ENCODE data around the gene TMEM240. TPM values are rescaled to one million over a fixed set of nuclear protein-coding genes. Genes with fewer than 3 reads are reported as not detected.

TMEM240 gene
- total RNA-seq, result 2.9 TPM

GRCh38 chr1:1540090-1540817 is at the start of gene TMEM240:
Gene TMEM240 (minus strand): TSS chr1:1540624. CDS start chr1:1540346, 278 bp downstream.
- peak; percentile 74 for DNase-seq (ENCODE audit: low spot score)

GRCh38 chr1:1583347-1584010 is 43.1 kb upstream of the TMEM240 start:
- DNase-seq (ENCODE audit: low spot score), result no peak

GRCh38 chr1:1582585-1583346 is 42.3 kb upstream of the TMEM240 start:
- no peak for DNase-seq (ENCODE audit: low spot score)

- no peak for DNase-seq (ENCODE audit: low spot score)
These were observed 38.0 kb upstream of the TMEM240 start for GRCh38 chr1:1578371-1578940.

GRCh38 chr1:1577367-1578011 is 37.1 kb upstream of the TMEM240 start:
- DNase-seq (ENCODE audit: low spot score), result no peak

GRCh38 chr1:1574721-1575537 is 34.5 kb upstream of the TMEM240 start, which contains the start of gene SSU72:
Gene SSU72 (minus strand): TSS chr1:1574863. CDS start chr1:1574557, 306 bp downstream.
- DNase-seq (ENCODE audit: low spot score), result peak; percentile 92

GRCh38 chr1:1573843-1574720 is 33.7 kb upstream of the TMEM240 start:
- no peak for DNase-seq (ENCODE audit: low spot score)

GRCh38 chr1:1569341-1569740 is 28.9 kb upstream of the TMEM240 start:
- no peak for DNase-seq (ENCODE audit: low spot score)

- no peak for DNase-seq (ENCODE audit: low spot score)
These were observed 27.5 kb upstream of the TMEM240 start for GRCh38 chr1:1567891-1568291.

- DNase-seq (ENCODE audit: low spot score), result no peak
These were observed 26.9 kb upstream of the TMEM240 start for GRCh38 chr1:1567152-1567875.

- no peak for DNase-seq (ENCODE audit: low spot score)
These were observed 24.9 kb upstream of the TMEM240 start for GRCh38 chr1:1565340-1565739.

GRCh38 chr1:1564268-1564667 is 23.8 kb upstream of the TMEM240 start:
- no peak for DNase-seq (ENCODE audit: low spot score)

GRCh38 chr1:1563688-1564087 is 23.3 kb upstream of the TMEM240 start:
- no peak for DNase-seq (ENCODE audit: low spot score)

- DNase-seq (ENCODE audit: low spot score), result no peak
These were observed 22.3 kb upstream of the TMEM240 start for GRCh38 chr1:1562556-1563195.

GRCh38 chr1:1561801-1562470 is 21.5 kb upstream of the TMEM240 start:
- DNase-seq (ENCODE audit: low spot score), result no peak

- no peak for DNase-seq (ENCODE audit: low spot score)
These were observed 19.8 kb upstream of the TMEM240 start for GRCh38 chr1:1560178-1560577.

- no peak for DNase-seq (ENCODE audit: low spot score)
These were observed 18.6 kb upstream of the TMEM240 start for GRCh38 chr1:1559066-1559465.

- DNase-seq (ENCODE audit: low spot score), result no peak
These were observed 18.2 kb upstream of the TMEM240 start for GRCh38 chr1:1558591-1558990.
